ENCODE results near the gene POLRMT.
"Not testable (repeated sequence)": the region's sequence is repeated elsewhere in the genome, so short reads cannot be mapped to it uniquely, and the experiment has no call there.

Gene POLRMT

GRCh38 chr19:593055-593454 lies 40.3 kb downstream of the POLRMT start:
- no peak for DNase-seq (ENCODE audit: low read depth)

GRCh38 chr19:592101-592500 lies 41.2 kb downstream of the POLRMT start:
- no peak for DNase-seq (ENCODE audit: low read depth)

- DNase-seq (ENCODE audit: low read depth) = no peak
Measured at GRCh38 chr19:591099-591958, 42.0 kb downstream of the POLRMT start.

- DNase-seq (ENCODE audit: low read depth) = no peak
Measured at GRCh38 chr19:590750-591098, 42.6 kb downstream of the POLRMT start.

DNA sequence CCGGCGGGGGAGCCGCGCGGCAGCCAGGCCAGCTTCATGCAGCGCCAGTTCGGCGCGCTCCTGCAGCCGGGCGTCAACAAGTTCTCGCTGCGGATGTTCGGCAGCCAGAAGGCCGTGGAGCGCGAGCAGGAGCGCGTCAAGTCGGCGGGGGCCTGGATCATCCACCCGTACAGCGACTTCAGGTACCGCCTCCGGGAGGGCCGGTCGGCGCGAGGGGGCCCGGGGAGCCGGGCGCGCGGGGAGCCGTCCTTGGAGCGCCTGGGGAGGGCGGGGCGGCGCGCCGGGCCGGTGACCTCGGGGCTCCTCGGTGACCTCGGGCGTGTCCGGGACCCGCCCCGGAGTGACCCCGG lies 43.0 kb downstream of the POLRMT start:
- no peak for DNase-seq (ENCODE audit: low read depth)

GRCh38 chr19:589693-590395 lies 43.5 kb downstream of the POLRMT start, which contains the start of gene HCN2:
HCN2 (plus strand) TSS chr19:589881; CDS start chr19:589946, 65 bp downstream.
- no peak for DNase-seq (ENCODE audit: low read depth)

- DNase-seq (ENCODE audit: low read depth) = no peak
Measured at GRCh38 chr19:588741-589692, 44.3 kb downstream of the POLRMT start.

DNA sequence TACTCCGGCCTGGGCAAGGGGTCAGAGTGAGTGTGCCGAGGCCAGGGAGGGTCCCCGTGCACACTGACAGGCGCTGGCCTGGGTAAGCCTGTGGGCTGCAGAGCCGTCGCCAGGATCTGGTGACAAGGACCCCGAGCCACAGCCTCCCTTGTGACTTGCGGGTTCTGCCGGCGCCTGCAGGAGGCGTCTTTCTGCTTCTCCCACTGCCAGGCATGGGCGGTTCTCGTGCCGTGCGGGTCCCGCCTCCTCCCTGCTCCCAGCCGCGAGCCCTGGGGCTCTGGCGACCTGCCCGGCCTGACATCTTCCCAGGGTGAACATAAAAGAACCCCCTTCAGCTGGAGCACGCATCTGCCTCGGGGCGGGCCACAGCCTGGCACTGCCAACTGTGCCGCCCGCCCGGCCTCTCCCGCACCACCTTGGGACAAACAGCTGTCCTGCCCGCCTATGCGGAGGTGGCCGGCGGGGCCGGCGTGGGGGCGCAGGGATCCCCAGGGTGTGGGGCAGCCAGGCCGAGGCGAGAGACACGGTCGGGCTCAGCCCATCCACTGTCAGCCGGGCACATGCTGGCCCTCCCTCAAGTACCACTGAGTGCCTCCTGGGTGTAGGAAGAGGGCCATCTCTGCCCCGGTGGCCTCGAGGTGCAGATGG lies 45.1 kb downstream of the POLRMT start:
- peak; percentile 43 for DNase-seq (ENCODE audit: low read depth)

GRCh38 chr19:585551-586110 lies 47.7 kb downstream of the POLRMT start:
- DNase-seq (ENCODE audit: low read depth) = no peak

DNA sequence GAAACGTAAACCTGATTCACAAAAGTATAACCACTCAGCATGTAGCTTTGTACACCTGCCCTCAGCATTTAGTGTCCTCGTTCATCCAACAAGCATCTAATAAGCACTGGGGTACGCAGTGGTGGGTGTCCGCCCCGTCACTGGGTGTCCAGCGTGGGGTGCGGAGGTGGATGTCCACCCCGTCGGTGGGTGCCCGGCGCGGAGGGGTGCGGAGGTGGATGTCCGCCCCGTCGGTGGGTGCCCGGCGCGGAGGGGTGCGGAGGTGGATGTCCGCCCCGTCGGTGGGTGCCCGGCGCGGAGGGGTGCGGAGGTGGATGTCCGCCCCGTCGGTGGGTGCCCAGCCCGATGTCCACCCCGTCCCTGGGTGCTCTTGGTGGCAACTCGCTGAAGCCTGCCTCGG lies 48.2 kb downstream of the POLRMT start:
- not testable (repeated sequence) for DNase-seq (ENCODE audit: low read depth)

DNA sequence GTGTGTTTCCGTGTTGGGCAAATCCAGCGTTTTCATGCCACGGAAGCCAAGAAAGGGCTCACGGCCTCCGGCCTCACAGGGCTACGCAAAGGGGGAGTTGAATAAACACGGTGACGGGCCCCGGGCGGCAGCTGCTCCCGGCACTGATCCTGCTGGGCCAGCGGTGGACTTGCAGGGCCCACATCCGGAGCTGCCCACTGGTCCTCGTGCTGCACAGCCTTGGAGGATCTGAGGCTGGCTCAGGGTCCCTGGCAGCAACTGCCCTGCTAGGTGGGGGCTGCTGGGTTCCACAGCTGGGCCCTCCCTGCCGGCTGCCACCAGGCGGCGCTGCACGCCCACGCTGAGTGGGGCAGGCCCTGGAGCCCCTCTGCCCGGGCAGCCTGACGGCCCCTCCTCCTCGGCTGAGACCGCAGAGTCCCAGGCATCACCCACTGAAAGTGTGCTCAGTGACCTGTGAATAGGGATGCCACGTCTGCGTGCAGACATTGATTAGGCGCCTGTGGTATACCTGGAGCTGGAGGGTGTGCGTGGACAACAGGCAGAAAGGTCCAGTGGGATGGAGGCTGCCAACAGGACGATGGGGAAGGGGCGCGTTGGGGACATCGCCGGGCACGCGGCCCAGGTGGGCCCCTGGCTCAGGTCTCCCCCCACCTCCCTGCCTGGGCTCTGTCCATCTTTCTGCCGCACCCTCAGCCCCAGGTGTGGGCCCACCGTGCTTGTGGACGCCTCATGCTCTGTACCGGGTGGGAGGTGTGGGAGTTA lies 48.9 kb downstream of the POLRMT start:
- peak; percentile 46 for DNase-seq (ENCODE audit: low read depth)

DNA sequence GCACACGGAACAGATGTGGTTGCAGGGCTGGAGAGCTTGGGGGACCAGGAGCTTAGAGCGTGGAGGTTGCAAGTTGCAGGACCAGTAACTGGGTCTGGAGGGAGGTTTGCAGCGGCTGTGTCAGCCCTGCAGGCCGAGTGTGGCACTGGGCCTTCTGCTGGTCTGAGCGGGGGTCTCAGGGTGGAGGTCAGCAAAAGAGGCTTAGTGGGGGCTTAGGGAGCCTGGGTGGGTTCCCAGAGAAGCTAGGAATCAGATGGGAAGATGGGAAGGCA lies 49.4 kb downstream of the POLRMT start:
- DNase-seq (ENCODE audit: low read depth) = no peak

DNA sequence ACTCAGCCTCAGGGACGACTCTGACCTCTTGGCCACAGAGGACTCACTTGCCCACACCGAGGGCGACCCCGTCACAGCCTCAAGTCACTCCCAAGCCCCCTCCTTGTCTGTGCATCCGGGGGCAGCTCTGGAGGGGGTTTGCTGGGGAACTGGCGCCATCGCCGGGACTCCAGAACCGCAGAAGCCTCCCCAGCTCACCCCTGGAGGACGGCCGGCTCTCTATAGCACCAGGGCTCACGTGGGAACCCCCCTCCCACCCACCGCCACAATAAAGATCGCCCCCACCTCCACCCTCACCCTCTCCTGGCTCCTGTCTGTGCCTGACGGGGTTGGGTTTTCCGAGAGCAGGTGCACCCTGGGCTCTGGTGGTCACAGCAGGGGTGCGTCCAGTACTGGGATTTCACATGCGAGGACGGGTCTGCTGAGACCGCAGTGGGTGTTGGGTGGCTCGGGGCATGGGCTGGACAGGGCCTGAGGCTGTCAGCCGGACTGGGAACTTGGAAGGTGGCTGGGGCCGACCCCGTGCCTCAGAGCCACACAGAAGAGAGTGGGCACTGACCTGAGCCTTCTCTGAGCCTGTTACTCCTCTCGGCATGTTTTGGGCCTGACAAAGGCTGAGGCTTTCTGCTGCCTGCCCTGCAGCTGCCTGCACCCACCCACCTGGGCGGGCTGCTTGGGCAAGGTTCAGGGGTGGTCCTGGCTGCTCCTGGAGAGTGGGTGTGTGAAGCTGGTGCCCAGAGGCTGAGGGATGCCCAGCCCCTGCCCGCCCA lies 50.0 kb downstream of the POLRMT start:
- no peak for DNase-seq (ENCODE audit: low read depth)

DNA sequence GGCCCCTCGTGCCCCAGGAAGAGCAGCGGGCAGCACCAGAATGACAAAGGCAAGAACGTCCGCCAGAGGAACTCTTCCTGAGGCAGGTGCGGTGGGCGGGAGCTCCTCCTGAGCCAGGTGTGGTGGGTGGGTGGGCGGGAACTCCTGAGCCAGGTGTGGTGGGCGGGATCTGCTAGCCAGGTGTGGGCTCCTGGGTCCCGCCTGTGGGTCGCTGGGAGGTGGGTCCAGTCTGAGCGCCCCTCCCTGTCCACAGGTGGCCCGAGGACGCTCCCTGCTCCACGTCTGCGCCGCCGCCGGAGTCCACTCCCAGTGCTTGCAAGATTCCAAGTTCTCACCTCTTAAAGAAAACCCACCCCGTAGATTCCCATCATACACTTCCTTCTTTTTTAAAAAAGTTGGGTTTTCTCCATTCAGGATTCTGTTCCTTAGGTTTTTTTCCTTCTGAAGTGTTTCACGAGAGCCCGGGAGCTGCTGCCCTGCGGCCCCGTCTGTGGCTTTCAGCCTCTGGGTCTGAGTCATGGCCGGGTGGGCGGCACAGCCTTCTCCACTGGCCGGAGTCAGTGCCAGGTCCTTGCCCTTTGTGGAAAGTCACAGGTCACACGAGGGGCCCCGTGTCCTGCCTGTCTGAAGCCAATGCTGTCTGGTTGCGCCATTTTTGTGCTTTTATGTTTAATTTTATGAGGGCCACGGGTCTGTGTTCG lies 50.7 kb downstream of the POLRMT start:
- no peak for DNase-seq (ENCODE audit: low read depth)

DNA sequence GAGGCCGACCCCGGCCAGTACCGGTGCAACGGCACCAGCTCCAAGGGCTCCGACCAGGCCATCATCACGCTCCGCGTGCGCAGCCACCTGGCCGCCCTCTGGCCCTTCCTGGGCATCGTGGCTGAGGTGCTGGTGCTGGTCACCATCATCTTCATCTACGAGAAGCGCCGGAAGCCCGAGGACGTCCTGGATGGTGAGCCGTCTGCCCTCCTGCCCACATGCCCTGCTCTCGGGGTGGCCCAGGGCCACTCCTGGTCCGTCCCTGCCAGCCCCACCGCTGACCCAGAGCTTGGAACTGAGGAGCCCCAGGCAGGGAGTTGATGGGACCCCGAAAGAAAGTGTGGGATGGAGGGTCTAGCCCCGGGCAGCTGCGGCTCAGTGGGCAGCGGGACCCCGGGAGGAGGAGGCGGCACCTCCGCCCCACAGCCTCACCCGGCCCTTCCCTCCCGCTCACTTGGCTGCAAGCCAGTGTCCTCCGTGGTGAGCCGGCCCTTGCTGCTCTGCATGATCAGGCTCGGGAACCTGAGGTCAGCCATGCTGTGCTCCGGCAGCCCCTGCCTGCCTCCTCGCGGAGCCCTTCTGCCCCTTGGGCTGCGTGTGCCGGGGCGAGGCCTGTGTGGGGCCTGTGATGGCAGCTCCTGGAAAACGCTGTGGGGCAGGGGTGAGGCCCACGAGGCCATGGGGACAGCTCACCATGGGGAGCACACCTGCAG lies 51.8 kb downstream of the POLRMT start:
- no peak for DNase-seq (ENCODE audit: low read depth)

DNA sequence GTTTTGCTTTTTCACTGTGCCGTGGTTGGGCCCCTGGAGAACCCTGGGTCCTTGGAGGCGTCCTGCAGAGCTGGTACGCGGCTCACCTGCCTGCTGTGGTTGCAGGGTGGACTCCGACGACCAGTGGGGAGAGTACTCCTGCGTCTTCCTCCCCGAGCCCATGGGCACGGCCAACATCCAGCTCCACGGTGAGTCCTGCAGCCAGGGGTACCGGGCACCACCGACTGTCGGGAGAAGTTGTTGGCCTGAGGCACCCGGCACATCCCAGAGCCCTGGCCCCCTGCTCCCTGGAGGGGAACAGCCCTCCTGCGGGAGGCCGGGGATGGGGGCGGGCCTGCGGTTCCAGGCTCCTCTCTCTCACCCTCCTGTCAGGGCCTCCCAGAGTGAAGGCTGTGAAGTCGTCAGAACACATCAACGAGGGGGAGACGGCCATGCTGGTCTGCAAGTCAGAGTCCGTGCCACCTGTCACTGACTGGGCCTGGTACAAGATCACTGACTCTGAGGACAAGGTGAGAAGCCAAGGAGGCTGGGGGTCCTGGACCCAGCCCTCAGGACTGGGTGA lies 53.0 kb downstream of the POLRMT start:
- no peak for DNase-seq (ENCODE audit: low read depth)

- DNase-seq (ENCODE audit: low read depth) = no peak
Measured at GRCh38 chr19:579842-580155, 53.5 kb downstream of the POLRMT start.

DNA sequence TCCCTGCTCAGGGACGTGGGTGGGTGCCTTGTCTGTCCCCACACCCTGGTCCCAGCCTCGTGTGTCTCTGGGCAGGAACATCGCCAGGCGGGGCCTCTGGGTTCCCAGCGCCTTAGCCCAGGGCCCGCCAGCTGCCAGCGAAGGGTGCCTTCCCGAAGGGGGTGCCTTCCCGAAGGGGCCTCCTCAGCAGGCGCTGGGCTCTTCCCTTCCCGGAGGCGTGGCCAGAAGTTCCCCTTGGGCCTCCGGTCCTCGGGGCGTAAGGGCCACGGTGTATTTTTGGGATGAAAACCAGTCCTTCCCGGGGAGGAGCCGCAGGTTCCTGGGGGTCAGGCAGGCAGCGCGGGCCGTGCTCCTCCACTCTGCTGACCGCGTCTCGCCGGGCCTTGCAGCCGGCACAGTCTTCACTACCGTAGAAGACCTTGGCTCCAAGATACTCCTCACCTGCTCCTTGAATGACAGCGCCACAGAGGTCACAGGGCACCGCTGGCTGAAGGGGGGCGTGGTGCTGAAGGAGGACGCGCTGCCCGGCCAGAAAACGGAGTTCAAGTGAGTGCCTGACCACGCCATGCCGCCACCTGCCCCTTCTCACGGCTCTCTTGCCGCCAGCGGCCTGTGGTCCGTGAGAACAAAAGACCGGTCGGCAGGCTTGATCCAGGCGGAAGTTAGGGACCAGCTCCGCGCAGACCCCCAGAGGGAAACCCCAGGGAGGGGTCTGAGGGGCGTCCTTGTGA lies 54.1 kb downstream of the POLRMT start:
- no peak for DNase-seq (ENCODE audit: low read depth)

Data from activated T-helper 1 cell treated with Interleukin-2 at 50 U/mL for 16 hours (primary cell).